Measurements from ENCODE around the gene LIF.

GRCh38 chr22:30272781-30273601 is 26.4 kb upstream of the LIF start:
- TF ChIP-seq REST (IDR thresholded peaks at IDR 0.05) (no peak), MAFK (IDR thresholded peaks at IDR 0.05; ENCODE audit: partially characterized antibody) (no peak), ZFP36 (IDR thresholded peaks at IDR 0.05; ENCODE audit: borderline replicate concordance, partially characterized antibody) (no peak), ELK1 (IDR thresholded peaks at IDR 0.05; ENCODE audit: low read depth, low read length) (no peak), ZSCAN20 (CRISPR knock-in tag; IDR thresholded peaks at IDR 0.05) (no peak), POLR2A (IDR thresholded peaks at IDR 0.05; ENCODE audit: low read length) (no peak), BHLHE40 (IDR thresholded peaks at IDR 0.05; ENCODE audit: low read depth, low read length) (no peak), ZNF302 (CRISPR knock-in tag; IDR thresholded peaks at IDR 0.05) (no peak), HEYL (CRISPR knock-in tag; IDR thresholded peaks at IDR 0.05) (no peak)
- TF ChIP-seq, protein P1, sequence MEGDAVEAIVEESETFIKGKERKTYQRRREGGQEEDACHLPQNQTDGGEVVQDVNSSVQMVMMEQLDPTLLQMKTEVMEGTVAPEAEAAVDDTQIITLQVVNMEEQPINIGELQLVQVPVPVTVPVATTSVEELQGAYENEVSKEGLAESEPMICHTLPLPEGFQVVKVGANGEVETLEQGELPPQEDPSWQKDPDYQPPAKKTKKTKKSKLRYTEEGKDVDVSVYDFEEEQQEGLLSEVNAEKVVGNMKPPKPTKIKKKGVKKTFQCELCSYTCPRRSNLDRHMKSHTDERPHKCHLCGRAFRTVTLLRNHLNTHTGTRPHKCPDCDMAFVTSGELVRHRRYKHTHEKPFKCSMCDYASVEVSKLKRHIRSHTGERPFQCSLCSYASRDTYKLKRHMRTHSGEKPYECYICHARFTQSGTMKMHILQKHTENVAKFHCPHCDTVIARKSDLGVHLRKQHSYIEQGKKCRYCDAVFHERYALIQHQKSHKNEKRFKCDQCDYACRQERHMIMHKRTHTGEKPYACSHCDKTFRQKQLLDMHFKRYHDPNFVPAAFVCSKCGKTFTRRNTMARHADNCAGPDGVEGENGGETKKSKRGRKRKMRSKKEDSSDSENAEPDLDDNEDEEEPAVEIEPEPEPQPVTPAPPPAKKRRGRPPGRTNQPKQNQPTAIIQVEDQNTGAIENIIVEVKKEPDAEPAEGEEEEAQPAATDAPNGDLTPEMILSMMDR (IDR thresholded peaks at IDR 0.05) = no peak

Data from A549 (cell line).